Testis (tissue), 3 donors: ENCODE data around the gene PXDN. TPM values are rescaled to one million over a fixed set of nuclear protein-coding genes. Genes with fewer than 3 reads are reported as not detected.

Experiments
- DNase-seq: peaks from one replicate; pipeline ENCODE4 v3.0.0-alpha.2; 2019
- H3K27ac ChIP-seq, 2 donors: fragments of 200-600 bp; sonication (generic); one replicate each; pipeline ENCODE4 v1.5.1; 2019
- H3K27me3 ChIP-seq: fragments of 200-600 bp; sonication (generic); one replicate; pipeline ENCODE4 v1.5.1; 2019
- H3K36me3 ChIP-seq: fragments of 200-600 bp; sonication (generic); one replicate; pipeline ENCODE4 v1.5.1; 2017; ENCODE audit warnings: low read depth; ENCODE audit errors: missing control alignments
- H3K4me1 ChIP-seq: fragments of 200-600 bp; sonication (generic); one replicate; pipeline ENCODE4 v1.5.1; 2019
- H3K4me3 ChIP-seq, 2 donors: fragments of 200-600 bp; sonication (generic); one replicate each; pipeline ENCODE4 v1.5.1; 2017 to 2019
- H3K9me3 ChIP-seq: fragments of 200-600 bp; sonication (generic); one replicate; pipeline ENCODE4 v1.5.1; 2017
- CTCF ChIP-seq, 3 experiments: fragments of 450-650 bp in 2 of 3; fragments of 200-600 bp in 1 of 3; sonication (generic) in 1 of 3; IDR thresholded peaks; one replicate each; pipeline ENCODE4 v1.5.1; 2016 to 2019; ENCODE audit warnings: antibody characterized with exemption in 3 of 3, mild to moderate bottlenecking in 2 of 3, moderate library complexity in 1 of 3
- POLR2A ChIP-seq: fragments of 450-650 bp; IDR thresholded peaks from one replicate; pipeline ENCODE4 v1.6.1; 2017; ENCODE audit warnings: antibody characterized with exemption, mild to moderate bottlenecking, moderate library complexity
- WGBS, 2 donors: methylation state at CpG; one replicate each; pipeline ENCODE4 v1.1.5; 2018; 5-methylcytosine and 5-hydroxymethylcytosine counted together
- intact Hi-C: fragments of 100-400 bp; cut with DNase I; formaldehyde crosslinking; loops from one replicate; pipeline ENCODE4 v1.15.1; 2023; ENCODE audit warnings: low total_unique reads
- polyA plus RNA-seq: library from polyadenylated mRNA; stranded (reverse); fragments of 350-450 nt; fragmentation: Illumina TruSeq; extraction: RNeasy Lipid Tissue Mini Kit (QIAGEN cat#74804); gene quantifications from one replicate; pipeline ENCODE4 v1.2.3, GENCODE V29; 2014; ENCODE audit warnings: low read depth, low replicate concordance; ENCODE audit not compliant: insufficient read depth
- total RNA-seq, 2 donors: library from RNA; depleted of rRNA; stranded (reverse); fragments of >200 nt; gene quantifications; one replicate each; pipeline ENCODE4 v1.2.3, GENCODE V29; 2016

The PXDN gene
- total and polyA plus RNA-seq, 3 donors from 2014 or later, result 26.7 to 41.8 (median 33.8) TPM

- H3K36me3 ChIP-seq, result no peaks in the 10 kb centered on the region
- H3K4me1 ChIP-seq, result no peaks in the 10 kb centered on the region
- intact Hi-C loops, result no loop called here
- WGBS, 2 donors, result 93% methylated on average over 11 to 19 of the region's 19 CpGs
- no peak overlapping the region for H3K27ac ChIP-seq
- no peak for DNase-seq
- TF ChIP-seq POLR2A, result no peak
- TF ChIP-seq CTCF (IDR thresholded peaks at IDR 0.05), result no peak
- no peaks in the 10 kb centered on the region for H3K9me3 ChIP-seq
- no peaks in the 10 kb centered on the region for H3K27me3 ChIP-seq
- no peak overlapping the region for H3K4me3 ChIP-seq
These were observed 81.6 kb downstream of the PXDN start for GRCh38 chr2:1662606-1663180.

- no peaks in the 10 kb centered on the region for H3K4me1 ChIP-seq
- no peak overlapping the region for H3K4me3 ChIP-seq
- no peaks in the 10 kb centered on the region for H3K27me3 ChIP-seq
- WGBS, 2 donors, result 95 to 96% methylated on average over 15 to 19 of the region's 19 CpGs
- H3K9me3 ChIP-seq, result no peaks in the 10 kb centered on the region
- H3K36me3 ChIP-seq, result no peaks in the 10 kb centered on the region
- intact Hi-C loops, result no loop called here
- no peak overlapping the region for H3K27ac ChIP-seq
- no peak for DNase-seq
- TF ChIP-seq CTCF (IDR thresholded peaks at IDR 0.05) (no peak), POLR2A (no peak)
These were observed 82.3 kb downstream of the PXDN start for GRCh38 chr2:1661891-1662605.

GRCh38 chr2:1660656-1661640 is 83.4 kb downstream of the PXDN start:
- Histone ChIP-seq H3K27ac (no peak overlapping the region), H3K9me3 (no peaks in the 10 kb centered on the region), H3K4me3 (no peak overlapping the region), H3K36me3 (no peaks in the 10 kb centered on the region), H3K4me1 (no peaks in the 10 kb centered on the region), H3K27me3 (no peaks in the 10 kb centered on the region)
- intact Hi-C loops, result no loop called here
- 93 to 94% methylated on average over 14 to 21 of the region's 21 CpGs for WGBS, 2 donors
- DNase-seq, result no peak
- TF ChIP-seq CTCF (IDR thresholded peaks at IDR 0.05) (no peak), POLR2A (no peak)

- DNase-seq, result no peak
- Histone ChIP-seq H3K36me3 (no peaks in the 10 kb centered on the region), H3K4me3 (no peak overlapping the region), H3K27me3 (no peaks in the 10 kb centered on the region), H3K27ac (no peak overlapping the region), H3K9me3 (no peaks in the 10 kb centered on the region), H3K4me1 (no peaks in the 10 kb centered on the region)
- 94 to 95% methylated on average over 16 of the region's 16 CpGs for WGBS, 2 donors
- intact Hi-C loops, result no loop called here
- TF ChIP-seq POLR2A (no peak), CTCF (IDR thresholded peaks at IDR 0.05) (no peak)
These were observed 84.3 kb downstream of the PXDN start for GRCh38 chr2:1659951-1660565.
